GM12865 (cell line): ENCODE results near the gene KRT4.

Source experiments
- DNase-seq: peaks from one replicate; pipeline ENCODE4 v3.0.0; 2010; ENCODE audit warnings: low read depth
- H3K4me3 ChIP-seq: 2 replicates; pipeline ENCODE4 v1.5.1; 2011; ENCODE audit warnings: mild to moderate bottlenecking, low read depth, low read length, control low read depth
- CTCF ChIP-seq: IDR thresholded peaks from 2 replicates; pipeline ENCODE4 v1.5.1; 2011; ENCODE audit warnings: low read length, control low read depth, low read depth, inconsistent platforms; ENCODE audit not compliant: insufficient read depth; ENCODE audit errors: missing control alignments

KRT4 gene

GRCh38 chr12:52757449-52758176, 56.3 kb downstream of the KRT4 start:
- no peak for DNase-seq
- no peak for TF ChIP-seq CTCF
- H3K4me3 ChIP-seq: no peak overlapping the region
